ENCODE data around the gene PARD3B. TPM values are rescaled to one million over a fixed set of nuclear protein-coding genes. Genes with fewer than 3 reads are reported as not detected.

The PARD3B gene
- total and polyA plus RNA-seq, 2 experiments from 2014 or later: 4.3 to 8.5 TPM

- H3K36me3 ChIP-seq: no peaks in the 10 kb centered on the region
- TF ChIP-seq CTCF (IDR thresholded peaks at IDR 0.05; ENCODE audit: low read depth, low read length): no peak
- no peaks in the 10 kb centered on the region for H3K27me3 ChIP-seq
- no peak overlapping the region for H3K27ac ChIP-seq
- DNase-seq (ENCODE audit: low read depth in 1 of 2, low spot score in 1 of 2): no peak
- no peaks in the 10 kb centered on the region for H3K9me3 ChIP-seq (ENCODE audit: low read depth)
- H3K4me1 ChIP-seq (ENCODE audit: low read depth): no peaks in the 10 kb centered on the region
- no peak overlapping the region for H3K4me3 ChIP-seq
Measured at GRCh38 chr2:204533629-204534370, 11.5 kb upstream of the PARD3B start.

- no peaks in the 10 kb centered on the region for H3K36me3 ChIP-seq
- no peak overlapping the region for H3K4me3 ChIP-seq
- no peaks in the 10 kb centered on the region for H3K9me3 ChIP-seq (ENCODE audit: low read depth)
- no peak for DNase-seq (ENCODE audit: low read depth in 1 of 2, low spot score in 1 of 2)
- no peak overlapping the region for H3K27ac ChIP-seq
- no peaks in the 10 kb centered on the region for H3K27me3 ChIP-seq
- H3K4me1 ChIP-seq (ENCODE audit: low read depth): no peaks in the 10 kb centered on the region
- TF ChIP-seq CTCF (IDR thresholded peaks at IDR 0.05; ENCODE audit: low read depth, low read length): no peak
Measured at GRCh38 chr2:204535356-204535755, 9.9 kb upstream of the PARD3B start.

GRCh38 chr2:204535764-204536163, 9.5 kb upstream of the PARD3B start:
- TF ChIP-seq CTCF (IDR thresholded peaks at IDR 0.05; ENCODE audit: low read depth, low read length): no peak
- Histone ChIP-seq H3K9me3 (ENCODE audit: low read depth) (no peaks in the 10 kb centered on the region), H3K4me3 (no peak overlapping the region), H3K36me3 (no peaks in the 10 kb centered on the region), H3K27me3 (no peaks in the 10 kb centered on the region), H3K4me1 (ENCODE audit: low read depth) (no peaks in the 10 kb centered on the region), H3K27ac (no peak overlapping the region)
- DNase-seq (ENCODE audit: low read depth in 1 of 2, low spot score in 1 of 2): no peak

GRCh38 chr2:204538182-204539018, 6.9 kb upstream of the PARD3B start:
- H3K9me3 ChIP-seq (ENCODE audit: low read depth): no peaks in the 10 kb centered on the region
- peak; percentile 43 to 54 for DNase-seq (ENCODE audit: low read depth in 1 of 2, low spot score in 1 of 2)
- H3K4me3 ChIP-seq: no peak overlapping the region
- H3K4me1 ChIP-seq (ENCODE audit: low read depth): no peaks in the 10 kb centered on the region
- H3K36me3 ChIP-seq: no peaks in the 10 kb centered on the region
- no peak overlapping the region for H3K27ac ChIP-seq
- no peak for TF ChIP-seq CTCF (IDR thresholded peaks at IDR 0.05; ENCODE audit: low read depth, low read length)
- peaks cover 7% of the 10 kb centered on the region for H3K27me3 ChIP-seq

GRCh38 chr2:204539019-204539385, 6.3 kb upstream of the PARD3B start:
- no peaks in the 10 kb centered on the region for H3K9me3 ChIP-seq (ENCODE audit: low read depth)
- H3K4me3 ChIP-seq: no peak overlapping the region
- peak in 1 of 2 donors; percentile 20 for DNase-seq (ENCODE audit: low read depth in 1 of 2, low spot score in 1 of 2)
- H3K36me3 ChIP-seq: no peaks in the 10 kb centered on the region
- H3K27me3 ChIP-seq: peaks cover 13% of the 10 kb centered on the region
- no peak overlapping the region for H3K27ac ChIP-seq
- no peaks in the 10 kb centered on the region for H3K4me1 ChIP-seq (ENCODE audit: low read depth)
- TF ChIP-seq CTCF (IDR thresholded peaks at IDR 0.05; ENCODE audit: low read depth, low read length): no peak
